GM12878 (cell line): Measurements from ENCODE around the gene EMSY.

ENCODE experiments used
- MXI1 ChIP-seq: fragments of 150-350 bp; IDR thresholded peaks from 2 replicates; pipeline ENCODE4 v1.6.1; 2011; ENCODE audit warnings: low read depth, mild to moderate bottlenecking, inconsistent platforms, low read length, improper control_type of control experiment
- NFIC ChIP-seq: IDR thresholded peaks from 2 replicates; pipeline ENCODE4 v1.6.1; 2012; ENCODE audit warnings: low read depth, mild to moderate bottlenecking, inconsistent platforms, low read length, moderate library complexity
- NR2C2 ChIP-seq: IDR thresholded peaks from 2 replicates; pipeline ENCODE4 v1.6.1; 2011; ENCODE audit warnings: borderline replicate concordance, low read depth; ENCODE audit not compliant: control insufficient read depth, insufficient read length
- POLR2AphosphoS5 ChIP-seq: IDR thresholded peaks from 2 replicates; pipeline ENCODE4 v1.6.1; 2011; ENCODE audit warnings: mild to moderate bottlenecking, low read length, inconsistent platforms
- RFX5 ChIP-seq: IDR thresholded peaks from 2 replicates; pipeline ENCODE4 v1.6.1; 2011; ENCODE audit warnings: low read depth, low read length, improper control_type of control experiment
- ZBTB11 ChIP-seq: fragments of 450-650 bp; formaldehyde crosslinking; IDR thresholded peaks from 2 replicates; pipeline ENCODE4 v1.5.0; 2022; ENCODE audit warnings: mild to moderate bottlenecking, missing genetic modification characterization
- TF ChIP-seq, protein P1 (sequence below): IDR thresholded peaks from 2 replicates; pipeline ENCODE4 v1.6.1; 2012; ENCODE audit warnings: improper control_type of control experiment, low read depth, low read length; ENCODE audit not compliant: insufficient replicate concordance

- TF ChIP-seq MXI1 = no peak
- TF ChIP-seq POLR2AphosphoS5 = no peak
- TF ChIP-seq NR2C2 = no peak
- no peak for TF ChIP-seq NFIC
- no peak for TF ChIP-seq RFX5
- no peak for TF ChIP-seq ZBTB11 (CRISPR knock-in tag)
- TF ChIP-seq, protein P1, sequence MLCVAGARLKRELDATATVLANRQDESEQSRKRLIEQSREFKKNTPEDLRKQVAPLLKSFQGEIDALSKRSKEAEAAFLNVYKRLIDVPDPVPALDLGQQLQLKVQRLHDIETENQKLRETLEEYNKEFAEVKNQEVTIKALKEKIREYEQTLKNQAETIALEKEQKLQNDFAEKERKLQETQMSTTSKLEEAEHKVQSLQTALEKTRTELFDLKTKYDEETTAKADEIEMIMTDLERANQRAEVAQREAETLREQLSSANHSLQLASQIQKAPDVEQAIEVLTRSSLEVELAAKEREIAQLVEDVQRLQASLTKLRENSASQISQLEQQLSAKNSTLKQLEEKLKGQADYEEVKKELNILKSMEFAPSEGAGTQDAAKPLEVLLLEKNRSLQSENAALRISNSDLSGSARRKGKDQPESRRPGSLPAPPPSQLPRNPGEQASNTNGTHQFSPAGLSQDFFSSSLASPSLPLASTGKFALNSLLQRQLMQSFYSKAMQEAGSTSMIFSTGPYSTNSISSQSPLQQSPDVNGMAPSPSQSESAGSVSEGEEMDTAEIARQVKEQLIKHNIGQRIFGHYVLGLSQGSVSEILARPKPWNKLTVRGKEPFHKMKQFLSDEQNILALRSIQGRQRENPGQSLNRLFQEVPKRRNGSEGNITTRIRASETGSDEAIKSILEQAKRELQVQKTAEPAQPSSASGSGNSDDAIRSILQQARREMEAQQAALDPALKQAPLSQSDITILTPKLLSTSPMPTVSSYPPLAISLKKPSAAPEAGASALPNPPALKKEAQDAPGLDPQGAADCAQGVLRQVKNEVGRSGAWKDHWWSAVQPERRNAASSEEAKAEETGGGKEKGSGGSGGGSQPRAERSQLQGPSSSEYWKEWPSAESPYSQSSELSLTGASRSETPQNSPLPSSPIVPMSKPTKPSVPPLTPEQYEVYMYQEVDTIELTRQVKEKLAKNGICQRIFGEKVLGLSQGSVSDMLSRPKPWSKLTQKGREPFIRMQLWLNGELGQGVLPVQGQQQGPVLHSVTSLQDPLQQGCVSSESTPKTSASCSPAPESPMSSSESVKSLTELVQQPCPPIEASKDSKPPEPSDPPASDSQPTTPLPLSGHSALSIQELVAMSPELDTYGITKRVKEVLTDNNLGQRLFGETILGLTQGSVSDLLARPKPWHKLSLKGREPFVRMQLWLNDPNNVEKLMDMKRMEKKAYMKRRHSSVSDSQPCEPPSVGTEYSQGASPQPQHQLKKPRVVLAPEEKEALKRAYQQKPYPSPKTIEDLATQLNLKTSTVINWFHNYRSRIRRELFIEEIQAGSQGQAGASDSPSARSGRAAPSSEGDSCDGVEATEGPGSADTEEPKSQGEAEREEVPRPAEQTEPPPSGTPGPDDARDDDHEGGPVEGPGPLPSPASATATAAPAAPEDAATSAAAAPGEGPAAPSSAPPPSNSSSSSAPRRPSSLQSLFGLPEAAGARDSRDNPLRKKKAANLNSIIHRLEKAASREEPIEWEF = no peak
Measured at GRCh38 chr11:76462317-76462716, 17.5 kb downstream of the EMSY start.
